Duodenal mucosa (tissue), 2 donors: Measurements from ENCODE around the gene RNF224.
A peak's percentile ranks its signal among the peaks of the same experiment; 100 is the strongest.

Experiments
- H3K27ac ChIP-seq: one replicate; pipeline ENCODE4 v1.7.0; 2013; ENCODE audit warnings: low read depth, low read length
- H3K27me3 ChIP-seq, 2 donors: one replicate each; pipeline ENCODE4 v1.7.0; 2013; ENCODE audit warnings: low read length in 2 of 2, control low read depth in 1 of 2; ENCODE audit not compliant: insufficient read depth in 2 of 2, control insufficient read depth in 1 of 2
- H3K36me3 ChIP-seq, 2 donors: one replicate each; pipeline ENCODE4 v1.7.0; 2013; ENCODE audit warnings: low read length in 2 of 2, control low read depth in 1 of 2; ENCODE audit not compliant: insufficient read depth in 2 of 2, control insufficient read depth in 1 of 2
- H3K4me1 ChIP-seq, 2 donors: one replicate each; pipeline ENCODE4 v1.7.0; 2013; ENCODE audit warnings: low read length in 2 of 2, control low read depth in 1 of 2; ENCODE audit not compliant: insufficient read depth in 2 of 2, control insufficient read depth in 1 of 2
- H3K4me3 ChIP-seq, 2 donors: one replicate each; pipeline ENCODE4 v1.7.0; 2013; ENCODE audit warnings: low read length in 2 of 2, low read depth in 1 of 2
- H3K9ac ChIP-seq, 2 donors: one replicate each; pipeline ENCODE4 v1.7.0; 2013; ENCODE audit warnings: low read length in 2 of 2, low read depth in 1 of 2
- H3K9me3 ChIP-seq, 2 donors: one replicate each; pipeline ENCODE4 v1.7.0; 2013; ENCODE audit warnings: low read length in 2 of 2, control low read depth in 1 of 2; ENCODE audit not compliant: control insufficient read depth in 1 of 2

The RNF224 gene

DNA sequence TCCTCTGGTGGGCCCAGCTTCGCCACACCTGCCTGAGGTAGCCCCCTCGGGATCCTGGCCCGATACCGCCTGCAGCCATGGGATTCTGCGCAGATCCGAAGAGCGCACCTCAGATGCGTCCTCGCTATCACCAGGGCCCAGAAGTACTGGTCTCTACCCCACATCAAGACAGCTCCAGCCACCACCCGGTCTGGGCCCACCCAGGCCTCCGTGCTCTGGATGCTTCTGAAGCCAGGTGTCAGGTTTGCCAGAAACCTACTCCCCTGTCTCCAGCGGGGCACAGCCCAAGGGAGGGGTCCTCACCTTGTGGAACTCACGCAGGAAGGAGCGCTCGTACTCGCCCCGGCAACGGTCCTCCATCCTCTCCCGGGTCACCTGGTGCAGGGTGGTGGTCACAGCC lies 41.4 kb upstream of the RNF224 start:
- no peak overlapping the region for H3K9ac ChIP-seq
- no peaks in the 10 kb centered on the region for H3K9me3 ChIP-seq
- H3K27ac ChIP-seq, result no peak overlapping the region
- H3K36me3 ChIP-seq, result peaks cover 19 to 69% of the 10 kb centered on the region in 2 donors
- H3K4me3 ChIP-seq, result no peak overlapping the region
- H3K27me3 ChIP-seq, result no peaks in the 10 kb centered on the region
- H3K4me1 ChIP-seq, result peaks cover 35 to 43% of the 10 kb centered on the region in 2 donors

DNA sequence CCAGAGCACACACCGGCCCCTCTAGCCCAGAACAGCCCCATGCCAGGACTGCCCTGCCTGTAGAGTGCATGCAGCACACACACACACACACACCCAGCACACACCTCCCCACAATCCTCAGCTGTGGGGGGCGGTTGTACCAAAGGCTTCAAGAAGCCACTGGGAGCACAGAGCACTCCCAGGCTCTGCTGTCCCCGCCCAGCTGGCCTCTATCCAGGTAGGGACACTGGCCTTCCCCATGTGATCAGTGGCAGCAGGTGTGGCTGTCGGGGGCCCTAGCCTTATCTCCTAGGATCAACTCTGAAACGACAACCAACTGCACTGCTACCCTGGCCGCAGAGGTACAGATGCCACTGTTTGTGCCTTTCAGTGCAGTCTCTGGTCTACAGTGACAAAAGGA lies 40.9 kb upstream of the RNF224 start:
- Histone ChIP-seq H3K36me3 (peaks cover 23 to 68% of the 10 kb centered on the region in 2 donors), H3K9ac (no peak overlapping the region), H3K9me3 (no peaks in the 10 kb centered on the region), H3K27ac (no peak overlapping the region), H3K4me1 (peaks cover 35 to 46% of the 10 kb centered on the region in 2 donors), H3K4me3 (peak overlapping the region in 1 of 2 donors; percentile 99), H3K27me3 (no peaks in the 10 kb centered on the region)

DNA sequence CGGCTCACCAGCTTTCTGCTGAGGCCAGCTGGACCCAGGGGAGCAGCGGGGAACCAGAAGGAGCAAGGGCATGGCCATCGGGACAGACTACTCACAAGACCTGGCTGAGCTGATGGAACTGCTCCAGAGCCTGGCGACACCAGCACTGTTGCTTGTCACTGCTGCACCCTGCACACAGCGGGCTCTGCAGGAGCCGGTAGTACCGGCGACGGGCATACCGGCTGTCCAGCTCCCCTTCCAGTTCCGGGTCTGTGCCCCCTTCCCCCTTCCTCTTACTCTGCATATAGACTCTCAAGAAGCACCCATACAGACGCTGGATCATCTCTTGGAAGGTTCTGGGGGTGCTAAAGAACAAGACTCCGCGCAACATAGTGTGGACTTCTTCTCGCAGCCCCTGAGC lies 39.9 kb upstream of the RNF224 start:
- Histone ChIP-seq H3K36me3 (peaks cover 25 to 73% of the 10 kb centered on the region in 2 donors), H3K4me1 (peaks cover 35 to 50% of the 10 kb centered on the region in 2 donors), H3K27ac (no peak overlapping the region)

DNA sequence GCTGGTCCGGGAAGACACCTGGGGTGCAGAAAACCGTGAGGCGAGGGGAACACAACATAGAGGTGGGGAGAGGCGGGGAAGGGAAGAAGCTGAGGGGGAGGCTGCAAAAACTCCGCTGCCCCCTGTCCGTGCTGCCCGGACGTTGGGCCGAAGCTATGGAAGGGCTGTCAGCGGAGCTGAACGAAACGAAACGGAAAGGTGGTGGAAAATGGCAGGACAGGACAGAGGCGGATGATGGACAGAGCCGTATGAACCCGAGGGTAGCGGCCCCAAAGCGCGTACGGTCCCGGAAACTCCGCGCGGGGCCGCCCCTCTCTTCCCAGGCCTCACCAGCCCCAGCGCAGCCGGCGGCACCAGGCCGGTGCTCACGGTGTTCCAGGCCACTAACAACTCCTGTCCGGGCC lies 39.2 kb upstream of the RNF224 start:
- H3K4me3 ChIP-seq, result peak overlapping the region; percentile 95 to 99
- H3K4me1 ChIP-seq, result peaks cover 35 to 50% of the 10 kb centered on the region in 2 donors
- peak overlapping the region; percentile 72 to 98 for H3K9ac ChIP-seq
- H3K36me3 ChIP-seq, result peaks cover 28 to 72% of the 10 kb centered on the region in 2 donors
- H3K9me3 ChIP-seq, result no peaks in the 10 kb centered on the region
- H3K27me3 ChIP-seq, result no peaks in the 10 kb centered on the region
- peak overlapping the region; percentile 95 for H3K27ac ChIP-seq

More for the DNA sequence above, 39.9 kb upstream of the RNF224 start:
- H3K9ac ChIP-seq, result peak overlapping the region; percentile 72 to 98
- peak overlapping the region; percentile 95 to 99 for H3K4me3 ChIP-seq
- H3K27me3 ChIP-seq, result no peaks in the 10 kb centered on the region
- H3K9me3 ChIP-seq, result no peaks in the 10 kb centered on the region

DNA sequence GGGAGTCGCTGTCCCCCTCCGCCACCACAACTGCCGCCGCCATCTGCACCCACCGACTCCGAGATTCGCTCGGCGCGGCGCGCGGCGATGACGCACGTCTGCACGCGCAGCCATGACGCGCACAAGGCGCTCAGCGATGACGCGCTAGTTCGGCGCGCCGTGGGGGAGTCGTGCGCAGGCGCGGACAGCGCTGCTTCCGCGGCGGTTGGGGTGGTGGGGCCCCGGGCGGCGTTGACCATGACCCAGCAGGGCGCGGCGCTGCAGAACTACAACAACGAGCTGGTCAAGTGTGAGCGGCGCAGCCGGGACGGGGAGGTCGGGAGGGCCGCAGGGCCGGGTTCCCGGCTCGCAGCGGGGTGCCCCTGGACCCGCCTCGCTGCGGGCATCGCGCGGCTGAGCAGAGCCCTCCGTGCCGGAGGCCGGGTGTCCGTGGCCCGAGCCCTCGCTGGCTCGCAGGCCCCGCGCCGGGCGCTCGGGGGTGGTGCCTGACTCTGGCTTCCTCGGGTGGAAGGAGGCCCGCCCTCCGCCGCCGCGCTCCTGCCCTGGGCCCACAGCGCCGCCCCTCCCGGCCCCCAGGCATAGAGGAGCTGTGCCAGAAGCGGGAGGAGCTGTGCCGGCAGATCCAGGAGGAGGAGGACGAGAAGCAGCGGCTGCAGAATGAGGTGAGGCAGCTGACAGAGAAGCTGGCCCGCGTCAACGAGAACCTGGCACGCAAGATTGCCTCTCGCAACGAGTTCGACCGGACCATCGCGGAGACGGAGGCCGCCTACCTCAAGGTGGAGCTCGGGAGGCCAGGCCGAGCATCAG lies 38.6 kb upstream of the RNF224 start, which contains the start of the genes ANAPC2 and SSNA1:
Gene ANAPC2 (minus strand): TSS at position 71 of the 807 bp plus-strand sequence. CDS start 28 bp downstream, at position 43.
Gene SSNA1 (plus strand): TSS at position 187 of the 807 bp plus-strand sequence. CDS start 51 bp downstream, at position 238.
- H3K9ac ChIP-seq, result peak within 1 kb of the TSS; percentile 72 to 98
- H3K4me3 ChIP-seq, result peak within 1 kb of the TSS; percentile 95 to 99
- H3K9me3 ChIP-seq, result no peaks in the 10 kb centered on the region
- peak within 1 kb of the TSS; percentile 95 for H3K27ac ChIP-seq
- peaks cover 23 to 66% of the 10 kb centered on the region in 2 donors for H3K36me3 ChIP-seq
- peaks cover 35 to 50% of the 10 kb centered on the region in 2 donors for H3K4me1 ChIP-seq
- H3K27me3 ChIP-seq, result no peaks in the 10 kb centered on the region

DNA sequence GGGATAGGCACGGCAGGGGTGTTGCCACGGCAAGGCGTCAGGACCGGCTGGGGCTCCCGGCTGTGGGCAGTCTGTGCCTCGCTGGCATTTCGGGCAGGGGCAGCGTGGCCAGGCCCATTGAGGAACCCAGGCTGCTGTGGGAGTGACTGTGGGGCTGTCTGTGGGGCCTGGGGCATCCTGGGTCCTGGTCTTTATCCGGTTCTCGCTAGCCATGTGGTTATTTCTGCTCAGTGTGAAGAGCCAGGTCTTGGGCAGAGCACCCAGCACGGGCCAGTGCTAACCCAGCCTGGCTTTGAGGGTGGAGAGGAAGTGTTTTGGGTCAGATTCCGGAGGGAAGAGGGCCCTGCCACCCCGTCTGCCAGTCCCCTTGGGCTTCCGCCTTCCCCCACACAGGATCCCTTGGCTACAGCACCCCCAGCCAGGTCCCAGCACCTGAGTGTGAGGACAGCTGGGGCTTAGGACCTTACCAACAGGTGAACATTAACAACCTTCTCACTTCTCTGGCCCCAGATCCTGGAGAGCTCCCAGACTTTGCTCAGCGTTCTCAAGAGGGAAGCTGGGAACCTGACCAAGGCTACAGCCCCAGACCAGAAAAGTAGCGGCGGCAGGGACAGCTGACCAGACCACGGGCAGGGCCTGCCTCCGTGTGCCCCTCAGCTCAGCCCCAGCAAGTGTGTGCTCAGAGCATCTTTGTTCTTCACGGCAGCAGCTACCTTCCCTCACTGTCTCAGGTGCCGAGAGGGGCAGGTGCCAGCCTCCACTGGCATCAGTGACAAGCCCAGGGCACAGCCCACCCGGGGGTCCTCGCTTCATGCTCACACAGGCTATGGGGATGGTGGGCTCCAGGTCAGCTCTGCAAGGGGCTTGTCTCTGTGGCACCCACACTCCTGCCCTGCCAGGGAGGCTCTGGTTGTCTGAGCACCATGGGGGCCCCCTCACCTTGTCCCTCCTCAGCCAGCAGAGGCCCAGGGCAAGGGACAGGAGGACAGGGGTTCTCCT lies 37.7 kb upstream of the RNF224 start:
- Histone ChIP-seq H3K9me3 (no peaks in the 10 kb centered on the region), H3K27ac (peak overlapping the region; percentile 95), H3K4me1 (peaks cover 36 to 53% of the 10 kb centered on the region in 2 donors), H3K4me3 (peak overlapping the region; percentile 95 to 99), H3K36me3 (peaks cover 18 to 57% of the 10 kb centered on the region in 2 donors), H3K27me3 (no peaks in the 10 kb centered on the region), H3K9ac (peak overlapping the region; percentile 72 to 98)

DNA sequence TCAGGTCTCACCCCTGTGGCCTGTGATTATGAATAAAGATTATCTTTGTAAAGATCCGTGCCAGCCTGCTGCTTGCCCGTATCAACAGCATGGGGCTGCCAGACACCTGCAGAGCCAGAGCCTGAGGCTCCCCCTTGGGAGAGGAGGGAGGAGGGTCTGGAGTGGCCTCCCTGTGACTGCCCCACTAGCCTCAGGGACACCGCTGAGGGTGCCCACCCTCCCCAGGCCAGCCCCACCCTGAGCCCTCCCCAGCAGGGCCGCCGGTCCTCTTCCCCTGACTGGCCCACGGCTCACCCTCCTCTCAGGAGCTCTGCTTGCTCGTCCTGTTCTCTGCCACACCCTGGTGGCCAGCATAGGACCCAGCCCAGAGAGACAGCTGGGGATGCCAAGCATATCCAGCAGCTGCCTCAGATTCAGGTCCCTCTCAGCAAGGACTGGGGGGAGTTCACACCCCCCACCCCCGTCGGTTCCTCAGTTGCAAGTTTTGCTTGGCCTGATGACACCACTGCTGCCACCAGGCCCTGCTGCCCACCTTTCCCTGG lies 36.9 kb upstream of the RNF224 start:
- Histone ChIP-seq H3K27ac (peak overlapping the region; percentile 20), H3K27me3 (no peaks in the 10 kb centered on the region), H3K9me3 (no peaks in the 10 kb centered on the region), H3K36me3 (peaks cover 18 to 49% of the 10 kb centered on the region in 2 donors), H3K4me1 (peaks cover 44 to 61% of the 10 kb centered on the region in 2 donors), H3K4me3 (peak overlapping the region in 1 of 2 donors; percentile 95), H3K9ac (no peak overlapping the region)

DNA sequence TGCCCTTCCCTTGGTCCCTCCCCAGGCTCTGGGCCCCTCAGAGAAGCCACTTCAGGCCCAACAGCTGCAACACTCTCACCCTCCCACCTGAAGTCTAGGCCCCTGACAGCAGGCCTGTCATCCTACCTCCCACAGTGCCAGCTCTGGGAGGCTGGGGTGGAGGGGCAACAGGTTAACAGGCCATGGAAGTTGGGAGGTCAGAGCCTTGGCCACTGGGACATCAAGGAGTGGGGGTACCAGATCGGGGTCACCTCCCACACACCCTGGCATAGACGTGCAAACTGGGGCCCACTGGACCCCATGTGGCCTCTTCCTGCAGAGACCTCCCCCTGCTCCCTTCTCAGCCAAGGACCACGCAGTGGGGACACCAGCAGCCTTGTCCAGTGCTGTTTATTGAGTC lies 36.1 kb upstream of the RNF224 start:
- Histone ChIP-seq H3K36me3 (peaks cover 18 to 41% of the 10 kb centered on the region in 2 donors), H3K9me3 (no peaks in the 10 kb centered on the region), H3K4me1 (peaks cover 51 to 65% of the 10 kb centered on the region in 2 donors), H3K27ac (no peak overlapping the region), H3K4me3 (no peak overlapping the region), H3K9ac (no peak overlapping the region), H3K27me3 (no peaks in the 10 kb centered on the region)

DNA sequence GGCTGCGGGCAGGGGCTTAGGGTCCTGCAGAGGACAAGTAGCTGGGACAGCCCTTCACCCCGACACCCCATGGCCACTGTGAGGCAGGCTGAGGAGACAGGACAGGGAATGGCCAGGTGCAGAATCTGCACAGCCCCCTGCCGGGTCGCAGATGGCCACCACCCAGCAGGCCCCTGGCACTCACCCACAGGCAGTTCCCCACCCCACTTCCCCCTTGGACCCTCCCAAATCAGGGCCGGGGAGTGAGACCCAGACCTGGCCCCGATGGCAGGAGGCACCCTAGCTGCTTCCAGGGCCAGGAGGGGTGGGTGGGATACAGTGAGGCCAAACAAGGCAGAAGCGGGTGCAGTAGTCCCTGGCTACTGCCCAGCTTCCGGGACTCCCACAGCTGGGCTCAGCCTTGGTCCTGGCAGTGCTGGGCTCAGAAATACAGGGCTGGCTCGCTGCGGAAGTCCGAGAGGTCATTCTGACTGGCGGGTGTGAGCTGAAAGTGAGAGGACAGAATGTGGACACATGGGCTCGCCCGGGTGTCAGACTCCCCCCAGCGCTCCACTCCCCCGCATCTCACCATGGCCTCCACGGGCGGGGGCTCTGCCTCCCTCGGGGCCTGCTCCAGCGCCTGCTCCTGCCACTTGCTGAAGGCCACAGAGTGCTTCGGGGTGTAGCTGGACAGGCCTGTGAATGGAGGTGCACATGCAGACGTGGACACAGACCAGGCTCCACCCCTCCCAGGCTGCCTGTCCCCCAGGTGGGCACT lies 35.4 kb upstream of the RNF224 start:
- peaks cover 14 to 35% of the 10 kb centered on the region in 2 donors for H3K36me3 ChIP-seq
- H3K4me3 ChIP-seq, result no peak overlapping the region
- no peaks in the 10 kb centered on the region for H3K27me3 ChIP-seq
- H3K9ac ChIP-seq, result no peak overlapping the region
- H3K9me3 ChIP-seq, result no peaks in the 10 kb centered on the region
- no peak overlapping the region for H3K27ac ChIP-seq
- peaks cover 44 to 65% of the 10 kb centered on the region in 2 donors for H3K4me1 ChIP-seq
